GM23338 (cell line): ENCODE measurements around the gene EIF3J. TPM values are rescaled to one million over a fixed set of nuclear protein-coding genes. Genes with fewer than 3 reads are reported as not detected.

ENCODE experiments used
- ATAC-seq: fragments of 200-7000 bp; cut with Tn5 transposase; 3 replicates; pipeline ENCODE4 v1.9.1; 2020
- DNase-seq: peaks from one replicate; pipeline ENCODE4 v3.0.0-alpha.2; 2015; ENCODE audit warnings: low spot score
- H2AFZ ChIP-seq: fragments of 200-600 bp; sonication (generic); 2 replicates; pipeline ENCODE4 v1.8.0; 2016; ENCODE audit warnings: antibody characterized with exemption, mild to moderate bottlenecking, moderate library complexity
- H3F3A ChIP-seq: fragments of 200-600 bp; sonication (generic); replicated peaks from 2 replicates; pipeline ENCODE4 v1.8.0; 2017; ENCODE audit warnings: antibody characterized with exemption, mixed run types, low read depth
- H3K27ac ChIP-seq: fragments of 200-600 bp; sonication (generic); 2 replicates; pipeline ENCODE4 v1.6.1; 2016; ENCODE audit warnings: low read depth
- H3K27me3 ChIP-seq: fragments of 200-600 bp; sonication (generic); 2 replicates; pipeline ENCODE4 v1.8.0; 2016; ENCODE audit warnings: mild to moderate bottlenecking, mixed run types, moderate library complexity; ENCODE audit not compliant: insufficient read depth
- H3K36me3 ChIP-seq: fragments of 200-600 bp; sonication (generic); 2 replicates; pipeline ENCODE4 v1.8.0; 2016; ENCODE audit warnings: mild to moderate bottlenecking; ENCODE audit not compliant: insufficient read depth
- H3K4me1 ChIP-seq: fragments of 200-600 bp; sonication (generic); 2 replicates; pipeline ENCODE4 v1.8.0; 2016; ENCODE audit warnings: mild to moderate bottlenecking, moderate library complexity; ENCODE audit not compliant: insufficient read depth
- H3K4me2 ChIP-seq: fragments of 200-600 bp; sonication (generic); 2 replicates; pipeline ENCODE4 v1.7.1; 2017; ENCODE audit warnings: mixed run types
- H3K4me3 ChIP-seq: fragments of 200-600 bp; sonication (generic); 2 replicates; pipeline ENCODE4 v1.6.1; 2016; ENCODE audit warnings: mixed run types
- H3K79me2 ChIP-seq: fragments of 200-600 bp; sonication (generic); replicated peaks from 2 replicates; pipeline ENCODE4 v1.8.0; 2017; ENCODE audit warnings: mild to moderate bottlenecking; ENCODE audit not compliant: insufficient read depth
- H3K9me2 ChIP-seq: fragments of 200-600 bp; sonication (generic); 2 replicates; pipeline ENCODE4 v1.8.0; 2017; ENCODE audit not compliant: insufficient read depth
- H4K20me1 ChIP-seq: fragments of 200-600 bp; sonication (generic); replicated peaks from 2 replicates; pipeline ENCODE4 v1.8.0; 2017; ENCODE audit warnings: mild to moderate bottlenecking; ENCODE audit not compliant: insufficient read depth
- H3K27ac Mint-ChIP-seq: 2 replicates; pipeline ENCODE4 v1.8.0; 2020; ENCODE audit warnings: inconsistent platforms, mild to moderate bottlenecking, moderate library complexity, mixed read lengths
- H3K27me3 Mint-ChIP-seq: 3 replicates; pipeline ENCODE4 v1.8.0; 2022; ENCODE audit warnings: low read depth, mild to moderate bottlenecking, moderate library complexity, mixed read lengths, inconsistent platforms; ENCODE audit not compliant: insufficient read depth, poor library complexity
- H3K36me3 Mint-ChIP-seq: 3 replicates; pipeline ENCODE4 v1.8.0; 2021; ENCODE audit warnings: low read depth, mild to moderate bottlenecking, inconsistent platforms, moderate library complexity, mixed read lengths
- H3K4me1 Mint-ChIP-seq: 3 replicates; pipeline ENCODE4 v1.8.0; 2020; ENCODE audit warnings: mild to moderate bottlenecking, inconsistent platforms, mixed read lengths
- H3K4me3 Mint-ChIP-seq: 3 replicates; pipeline ENCODE4 v1.8.0; 2021; ENCODE audit warnings: moderate library complexity, mild to moderate bottlenecking, inconsistent platforms, mixed read lengths
- H3K9me3 Mint-ChIP-seq: 3 replicates; pipeline ENCODE4 v1.8.0; 2020; ENCODE audit warnings: moderate library complexity, mild to moderate bottlenecking, inconsistent platforms, mixed read lengths
- CREB1 ChIP-seq: fragments of 250-450 bp; sonication (Bioruptor Pico); IDR thresholded peaks from 2 replicates; pipeline ENCODE4 v1.5.0; 2020; ENCODE audit warnings: low read depth, mild to moderate bottlenecking, moderate library complexity
- CTCF ChIP-seq, 2 experiments: fragments of 200-600 bp in 1 of 2; sonication (generic) in 1 of 2; conservative IDR thresholded peaks; 2 replicates each; pipeline versions ENCODE4 v1.5.1 to v1.6.1; 2016 to 2017; ENCODE audit warnings: antibody characterized with exemption in 2 of 2, low read depth in 2 of 2, mild to moderate bottlenecking in 2 of 2, moderate library complexity in 1 of 2
- EZH2 ChIP-seq: fragments of 200-600 bp; sonication (generic); IDR thresholded peaks from one replicate; pipeline ENCODE4 v1.8.0; 2017; ENCODE audit warnings: antibody characterized with exemption, mild to moderate bottlenecking, low read depth; ENCODE audit not compliant: unreplicated experiment
- EZH2phosphoT487 ChIP-seq: fragments of 200-600 bp; sonication (generic); IDR thresholded peaks from one replicate; pipeline ENCODE4 v1.8.1; 2018; ENCODE audit warnings: antibody characterized with exemption; ENCODE audit not compliant: unreplicated experiment
- JUNB ChIP-seq: IDR thresholded peaks from one replicate; pipeline ENCODE4 v1.6.1; 2016; ENCODE audit warnings: antibody characterized with exemption; ENCODE audit not compliant: unreplicated experiment
- NANOG ChIP-seq: IDR thresholded peaks from 2 replicates; pipeline ENCODE4 v1.6.1; 2016; ENCODE audit warnings: antibody characterized with exemption, borderline replicate concordance
- POLR2AphosphoS5 ChIP-seq: IDR thresholded peaks from 2 replicates; pipeline ENCODE4 v1.6.1; 2016; ENCODE audit warnings: antibody characterized with exemption, low read depth
- STAT1 ChIP-seq: IDR thresholded peaks from one replicate; pipeline ENCODE4 v1.6.1; 2016; ENCODE audit warnings: antibody characterized with exemption; ENCODE audit not compliant: unreplicated experiment
- ZNF114 ChIP-seq: fragments of 250-450 bp; sonication (Bioruptor Pico); IDR thresholded peaks from 2 replicates; pipeline ENCODE4 v1.5.0; 2020; ENCODE audit warnings: mild to moderate bottlenecking, moderate library complexity
- ZNF331 ChIP-seq: fragments of 250-450 bp; sonication (Bioruptor Pico); IDR thresholded peaks from 2 replicates; pipeline ENCODE4 v1.5.0; 2020; ENCODE audit warnings: low read depth, mild to moderate bottlenecking, moderate library complexity
- ZNF462 ChIP-seq: fragments of 250-450 bp; sonication (Bioruptor Pico); IDR thresholded peaks from 2 replicates; pipeline ENCODE4 v1.5.0; 2020; ENCODE audit warnings: mild to moderate bottlenecking, moderate library complexity
- polyA plus RNA-seq: library from polyadenylated mRNA; unstranded; fragments of >200 nt; fragmentation: Nextera tagmentation; extraction: Ambion mirVana; gene quantifications from 2 replicates; pipeline ENCODE4 v1.2.1, GENCODE V29; 2016
- total RNA-seq: library from RNA; depleted of rRNA; stranded (reverse); fragments of >200 nt; shearing (Covaris generic); gene quantifications from 2 replicates; pipeline ENCODE4 v1.2.3, GENCODE V29; 2014
- TF ChIP-seq, protein P1 (sequence below): IDR thresholded peaks from 2 replicates; pipeline ENCODE4 v1.6.1; 2016; ENCODE audit warnings: antibody characterized with exemption
- TF ChIP-seq, protein P2 (sequence below): IDR thresholded peaks from one replicate; pipeline ENCODE4 v1.6.1; 2018; ENCODE audit warnings: antibody characterized with exemption; ENCODE audit not compliant: unreplicated experiment

EIF3J gene
- total and polyA plus RNA-seq, 2 experiments from 2014 or later = 62.7 to 66.6 TPM

- no peaks in the 10 kb centered on the region for H3K4me1 Mint-ChIP-seq
- Histone ChIP-seq H2AFZ (no peak overlapping the region), H3K79me2 (0 out of 2 replicates have a peak, but pooled peaks cover 3% of the 10 kb centered on the region), H4K20me1 (no peaks in the 10 kb centered on the region; the same call in 1 of the 2 replicates), H3K9me2 (no peaks in the 10 kb centered on the region), H3K4me2 (no peak overlapping the region), H3K27ac (no peak overlapping the region), H3F3A (no peaks in the 10 kb centered on the region), H3K27me3 (no peaks in the 10 kb centered on the region), H3K4me1 (no peaks in the 10 kb centered on the region), H3K4me3 (no peak overlapping the region), H3K36me3 (peaks cover 18% of the 10 kb centered on the region)
- H3K36me3 Mint-ChIP-seq = peaks cover 35% of the 10 kb centered on the region
- no peaks in the 10 kb centered on the region for H3K27me3 Mint-ChIP-seq
- TF ChIP-seq CREB1 (CRISPR knock-in tag) (no peak), STAT1 (no peak), EZH2 (no peak), ZNF331 (CRISPR knock-in tag) (no peak), JUNB (no peak), ZNF114 (CRISPR knock-in tag) (no peak), ZNF462 (CRISPR knock-in tag) (no peak), EZH2phosphoT487 (no peak), CTCF (conservative IDR thresholded peaks at IDR 0.05; ENCODE audit: low read depth in 2 of 2) (no peak), POLR2AphosphoS5 (no peak), NANOG (no peak)
- TF ChIP-seq, protein P1, sequence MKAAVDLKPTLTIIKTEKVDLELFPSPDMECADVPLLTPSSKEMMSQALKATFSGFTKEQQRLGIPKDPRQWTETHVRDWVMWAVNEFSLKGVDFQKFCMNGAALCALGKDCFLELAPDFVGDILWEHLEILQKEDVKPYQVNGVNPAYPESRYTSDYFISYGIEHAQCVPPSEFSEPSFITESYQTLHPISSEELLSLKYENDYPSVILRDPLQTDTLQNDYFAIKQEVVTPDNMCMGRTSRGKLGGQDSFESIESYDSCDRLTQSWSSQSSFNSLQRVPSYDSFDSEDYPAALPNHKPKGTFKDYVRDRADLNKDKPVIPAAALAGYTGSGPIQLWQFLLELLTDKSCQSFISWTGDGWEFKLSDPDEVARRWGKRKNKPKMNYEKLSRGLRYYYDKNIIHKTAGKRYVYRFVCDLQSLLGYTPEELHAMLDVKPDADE = no peak
- TF ChIP-seq, protein P2, sequence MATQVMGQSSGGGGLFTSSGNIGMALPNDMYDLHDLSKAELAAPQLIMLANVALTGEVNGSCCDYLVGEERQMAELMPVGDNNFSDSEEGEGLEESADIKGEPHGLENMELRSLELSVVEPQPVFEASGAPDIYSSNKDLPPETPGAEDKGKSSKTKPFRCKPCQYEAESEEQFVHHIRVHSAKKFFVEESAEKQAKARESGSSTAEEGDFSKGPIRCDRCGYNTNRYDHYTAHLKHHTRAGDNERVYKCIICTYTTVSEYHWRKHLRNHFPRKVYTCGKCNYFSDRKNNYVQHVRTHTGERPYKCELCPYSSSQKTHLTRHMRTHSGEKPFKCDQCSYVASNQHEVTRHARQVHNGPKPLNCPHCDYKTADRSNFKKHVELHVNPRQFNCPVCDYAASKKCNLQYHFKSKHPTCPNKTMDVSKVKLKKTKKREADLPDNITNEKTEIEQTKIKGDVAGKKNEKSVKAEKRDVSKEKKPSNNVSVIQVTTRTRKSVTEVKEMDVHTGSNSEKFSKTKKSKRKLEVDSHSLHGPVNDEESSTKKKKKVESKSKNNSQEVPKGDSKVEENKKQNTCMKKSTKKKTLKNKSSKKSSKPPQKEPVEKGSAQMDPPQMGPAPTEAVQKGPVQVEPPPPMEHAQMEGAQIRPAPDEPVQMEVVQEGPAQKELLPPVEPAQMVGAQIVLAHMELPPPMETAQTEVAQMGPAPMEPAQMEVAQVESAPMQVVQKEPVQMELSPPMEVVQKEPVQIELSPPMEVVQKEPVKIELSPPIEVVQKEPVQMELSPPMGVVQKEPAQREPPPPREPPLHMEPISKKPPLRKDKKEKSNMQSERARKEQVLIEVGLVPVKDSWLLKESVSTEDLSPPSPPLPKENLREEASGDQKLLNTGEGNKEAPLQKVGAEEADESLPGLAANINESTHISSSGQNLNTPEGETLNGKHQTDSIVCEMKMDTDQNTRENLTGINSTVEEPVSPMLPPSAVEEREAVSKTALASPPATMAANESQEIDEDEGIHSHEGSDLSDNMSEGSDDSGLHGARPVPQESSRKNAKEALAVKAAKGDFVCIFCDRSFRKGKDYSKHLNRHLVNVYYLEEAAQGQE = no peak
- ATAC-seq (no peak), DNase-seq (no peak)
- H3K27ac Mint-ChIP-seq = no peak overlapping the region
- H3K9me3 Mint-ChIP-seq = no peaks in the 10 kb centered on the region
- no peak overlapping the region for H3K4me3 Mint-ChIP-seq
Measured at GRCh38 chr15:44516436-44516835, 20.5 kb upstream of the EIF3J start.
